CD4-positive, alpha-beta T cell treated with Interleukin-10 for 1 hour (primary cell): ENCODE results near the gene GNAS-AS1.
"Not testable (repeated sequence)": the region's sequence is repeated elsewhere in the genome, so short reads cannot be mapped to it uniquely, and the experiment has no call there.

Experiments
- DNase-seq: peaks from one replicate; pipeline ENCODE4 v3.0.0-alpha.2; 2020

GNAS-AS1 gene

DNA sequence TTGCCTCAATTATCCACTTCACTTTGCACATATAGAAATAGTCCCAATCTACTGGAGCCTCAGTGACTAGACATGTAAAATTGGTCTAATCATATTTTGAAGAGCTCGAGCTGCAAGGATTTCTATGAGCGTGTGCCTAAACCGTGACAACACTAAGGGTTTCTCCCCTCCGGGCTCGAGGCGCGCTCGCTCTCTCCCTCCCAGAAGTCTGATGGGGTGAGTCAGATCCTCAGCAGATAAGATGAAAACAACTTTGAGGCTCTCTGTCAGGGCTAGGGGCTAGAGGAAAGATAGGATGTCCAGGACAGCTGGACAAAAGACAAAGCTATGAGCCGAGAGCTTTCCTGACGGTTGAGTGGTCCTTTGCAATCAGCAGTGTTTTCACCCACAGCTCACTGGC lies 16.8 kb downstream of the GNAS-AS1 start:
- DNase-seq: no peak

DNA sequence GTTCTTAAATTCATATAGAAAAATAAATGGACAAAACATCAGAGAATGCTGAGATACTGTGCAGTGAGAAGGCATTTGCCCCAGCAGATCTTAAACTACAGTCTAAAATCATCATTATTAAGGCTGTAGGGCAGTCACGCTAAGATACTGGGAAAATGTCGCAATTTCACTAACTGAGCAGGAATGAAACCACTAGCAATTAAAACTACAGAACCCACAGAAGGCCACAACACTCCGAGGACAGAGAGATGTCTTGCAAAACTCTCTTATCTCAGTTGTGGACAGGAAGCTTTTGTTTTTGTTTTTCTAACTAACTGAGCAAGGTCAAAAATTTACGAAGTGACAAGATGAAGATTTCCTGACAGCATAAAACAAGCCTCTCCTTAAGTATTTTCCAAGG lies 18.2 kb downstream of the GNAS-AS1 start:
- DNase-seq: no peak

DNA sequence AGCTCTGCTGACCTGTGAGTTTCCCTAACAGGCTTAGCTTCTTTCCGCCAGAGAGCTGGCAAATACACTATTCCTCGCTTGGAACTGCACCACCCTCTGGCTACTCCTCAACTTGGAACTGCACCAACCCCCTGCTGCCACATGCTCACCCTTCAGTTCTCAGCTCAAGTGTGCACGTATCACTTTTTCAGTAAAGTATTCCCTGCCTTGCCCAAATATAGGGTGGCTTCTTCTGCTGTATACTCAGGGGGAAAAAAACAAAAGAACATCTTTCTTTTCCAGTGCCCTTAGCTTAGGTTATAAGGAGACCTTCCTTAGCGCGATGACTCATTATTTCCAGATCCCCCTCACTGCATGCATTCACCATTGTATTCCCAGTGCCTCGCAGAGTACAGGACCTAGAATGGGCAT lies 21.2 kb downstream of the GNAS-AS1 start:
- DNase-seq: no peak

DNA sequence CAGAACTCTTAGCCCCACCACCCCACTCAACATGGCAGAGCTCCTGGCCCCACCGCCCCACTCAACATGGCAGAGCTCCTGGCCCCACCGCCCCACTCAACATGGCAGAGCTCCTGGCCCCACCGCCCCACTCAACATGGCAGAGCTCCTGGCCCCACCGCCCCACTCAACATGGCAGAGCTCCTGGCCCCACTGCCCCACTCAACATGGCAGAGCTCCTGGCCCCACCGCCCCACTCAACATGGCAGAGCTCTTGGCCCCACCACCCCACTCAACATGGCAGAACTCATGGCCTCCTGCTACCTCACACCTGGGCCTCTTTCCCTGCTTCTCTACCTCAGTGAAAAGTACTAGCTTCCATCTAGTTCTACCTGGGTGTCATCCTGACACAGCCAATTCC lies 21.9 kb downstream of the GNAS-AS1 start:
- not testable (repeated sequence) for DNase-seq

DNA sequence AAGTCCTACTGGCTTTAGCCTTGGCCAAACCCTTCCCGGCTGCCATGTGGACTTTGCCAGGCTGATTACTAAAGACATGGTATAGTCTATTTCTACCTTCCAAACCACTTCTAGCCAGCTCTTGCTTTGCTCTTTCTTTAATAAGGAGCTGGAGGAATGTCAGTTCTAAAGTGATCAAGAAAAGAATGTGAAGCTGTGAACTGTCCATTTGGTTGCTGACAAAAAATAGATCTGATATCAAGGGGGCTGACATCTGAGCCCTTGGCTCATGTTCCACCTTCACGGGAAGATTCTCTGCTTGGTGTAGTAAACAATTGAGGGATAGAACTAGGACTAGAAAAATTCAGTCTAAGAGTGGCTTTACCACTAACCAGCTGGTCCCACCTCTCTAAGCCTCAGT lies 22.6 kb downstream of the GNAS-AS1 start:
- DNase-seq: no peak

DNA sequence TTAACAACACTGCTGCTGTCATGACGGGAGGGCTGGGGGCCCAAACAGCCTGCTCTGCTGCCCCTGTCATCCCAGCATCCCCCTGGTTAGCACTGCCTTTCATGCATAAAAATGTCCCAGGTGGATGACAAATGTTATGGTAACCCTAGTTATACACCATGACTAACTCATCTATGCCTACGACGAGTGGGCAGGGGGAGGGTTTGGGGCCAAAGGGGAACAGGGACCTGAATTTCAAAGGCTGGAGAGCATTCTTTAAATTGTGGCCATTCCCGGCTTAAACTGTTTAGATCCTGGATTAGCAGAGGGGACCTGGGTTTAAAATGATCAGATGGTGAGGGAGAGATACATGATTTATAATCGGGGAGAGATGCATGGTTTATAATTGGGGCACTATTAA lies 24.4 kb downstream of the GNAS-AS1 start:
- no peak for DNase-seq

DNA sequence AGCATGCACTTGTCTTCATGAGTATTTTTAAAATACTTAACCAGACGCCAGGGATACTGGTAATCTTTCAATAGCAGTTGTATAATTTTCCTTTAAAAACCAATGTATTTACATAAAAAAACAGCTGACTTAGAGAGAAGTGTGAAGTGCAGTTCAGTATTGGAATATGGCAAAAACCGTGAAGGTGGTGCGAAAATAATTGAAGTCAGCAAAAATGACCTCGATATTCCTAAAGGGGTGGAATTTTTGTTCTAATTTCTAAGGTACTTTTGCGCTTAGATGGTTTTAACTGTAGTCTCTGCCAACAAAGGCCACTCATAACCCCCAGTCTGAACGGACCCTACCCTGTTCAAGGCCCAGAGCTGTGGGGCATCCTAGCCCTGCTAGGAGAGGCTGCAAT lies 25.3 kb downstream of the GNAS-AS1 start:
- no peak for DNase-seq

DNA sequence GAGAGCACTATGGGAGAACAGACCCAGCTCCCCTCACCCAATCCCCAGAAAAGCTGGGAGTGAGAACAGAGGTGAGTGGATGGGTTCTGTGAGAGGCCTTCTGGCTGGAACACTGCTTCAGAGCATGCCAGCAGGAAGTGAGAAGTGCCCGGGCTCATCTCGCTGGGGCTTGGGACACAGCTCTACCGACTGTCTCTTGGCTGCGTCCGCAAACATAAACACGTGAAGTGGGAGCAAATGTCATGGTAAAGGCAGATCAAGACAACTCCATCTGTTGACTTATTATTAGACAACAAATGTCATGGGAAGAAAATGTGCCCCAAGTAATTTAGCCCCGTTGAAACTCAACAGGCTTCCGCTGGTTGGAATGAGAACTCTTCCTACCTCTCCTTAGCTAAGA lies 25.9 kb downstream of the GNAS-AS1 start:
- no peak for DNase-seq

DNA sequence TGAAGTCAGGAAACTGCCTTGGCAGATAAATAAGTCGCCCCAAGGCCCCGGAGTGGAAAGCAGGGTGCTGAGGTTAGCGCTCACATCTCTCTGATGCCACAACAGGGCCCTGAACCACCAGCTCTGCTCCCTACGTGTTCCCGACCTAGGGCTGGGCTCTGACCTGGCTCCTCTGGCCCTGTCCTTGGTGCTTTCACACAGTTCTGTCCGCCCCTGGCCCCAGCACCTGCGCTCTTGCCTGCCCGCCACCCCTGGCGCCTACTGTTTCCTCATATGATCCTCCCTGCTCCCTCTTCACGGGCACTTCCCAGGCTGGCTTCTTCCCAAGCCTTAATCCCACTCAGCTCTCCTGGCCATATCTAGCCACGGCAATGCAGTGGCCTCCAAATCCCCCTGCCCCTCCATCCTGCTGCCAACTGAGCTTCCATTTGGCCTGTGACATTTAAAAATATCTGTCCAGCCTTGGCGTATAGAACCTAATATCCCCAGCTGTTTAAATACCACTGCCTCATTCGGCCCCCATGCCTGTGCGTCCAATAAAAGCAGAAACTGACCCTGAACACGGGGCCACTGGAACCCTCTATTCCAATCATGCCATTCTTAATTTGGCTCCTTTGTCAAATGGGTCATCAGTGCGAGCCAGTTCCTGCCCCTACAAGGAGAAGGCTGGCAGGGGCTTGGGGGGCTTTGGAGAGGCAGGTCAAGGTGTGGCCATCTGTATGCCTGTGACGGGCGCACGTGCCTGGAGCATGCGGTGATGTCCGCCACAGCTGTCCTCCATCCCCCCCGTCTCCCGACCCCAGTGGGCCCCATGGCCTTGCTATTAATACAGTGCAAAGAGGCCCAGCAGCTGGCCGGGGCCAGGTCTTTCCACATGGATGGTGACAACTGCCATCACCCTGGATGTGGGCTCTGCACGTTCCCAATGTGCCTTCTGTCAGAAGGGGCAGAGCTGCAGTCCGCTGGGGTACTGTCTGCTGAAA lies 27.7 kb downstream of the GNAS-AS1 start:
- DNase-seq: no peak

DNA sequence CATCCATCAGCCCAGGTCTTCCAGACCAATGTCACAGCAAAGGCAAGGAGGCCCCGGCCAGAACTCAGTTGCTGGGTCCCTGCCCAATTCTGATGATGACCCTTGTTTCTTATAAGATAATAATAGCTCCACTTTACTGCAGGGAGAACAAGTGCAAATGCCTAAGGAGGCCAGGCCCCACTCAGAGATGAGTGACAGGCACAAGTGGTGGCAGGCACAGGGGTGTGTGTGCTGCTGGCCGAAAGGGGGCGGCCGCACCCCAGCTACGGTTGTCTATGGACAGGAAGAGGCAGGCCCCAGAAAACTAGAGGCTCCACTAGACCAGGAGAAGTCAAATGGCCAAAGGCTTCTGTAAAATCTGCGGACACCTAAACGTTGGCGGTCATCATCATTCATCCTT lies 28.6 kb downstream of the GNAS-AS1 start:
- no peak for DNase-seq

DNA sequence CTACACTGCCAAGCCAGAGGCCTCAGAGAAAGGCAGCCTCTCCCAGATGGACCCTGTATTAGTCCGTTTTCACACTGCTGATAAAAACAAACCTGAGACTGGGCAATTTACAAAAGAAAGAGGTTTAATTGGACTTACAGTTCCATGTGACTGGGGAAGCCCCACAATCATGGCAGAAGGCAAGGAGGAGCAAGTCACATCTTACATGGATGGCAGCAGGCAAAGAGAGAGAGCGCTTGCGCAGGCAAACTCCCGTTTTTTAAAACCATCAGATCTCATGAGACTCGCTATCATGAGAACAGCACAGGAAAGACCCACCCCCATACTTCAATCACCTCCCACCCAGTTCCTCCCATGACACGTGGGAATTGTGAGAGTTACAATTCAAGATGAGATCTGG lies 30.2 kb downstream of the GNAS-AS1 start:
- DNase-seq: not testable (repeated sequence)

DNA sequence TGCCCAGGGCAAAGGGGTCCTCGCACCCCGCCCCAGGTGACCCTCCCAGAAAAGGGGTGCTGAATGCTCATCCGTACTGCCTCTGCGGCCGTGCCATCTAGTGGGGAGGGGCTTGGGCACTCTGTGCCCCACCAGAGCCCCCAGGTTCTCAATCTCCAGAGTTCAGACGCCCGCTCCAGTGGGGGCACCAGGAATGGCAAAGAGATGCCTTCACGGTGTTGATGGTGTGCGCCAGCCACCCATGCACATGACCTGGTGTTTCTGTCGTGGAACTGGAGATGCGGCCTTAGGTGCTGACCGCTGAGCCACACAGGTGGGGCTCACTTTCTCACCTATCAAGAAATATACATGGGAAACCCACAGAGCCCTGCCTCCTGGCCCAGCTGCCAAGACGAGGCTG lies 30.8 kb downstream of the GNAS-AS1 start:
- no peak for DNase-seq

DNA sequence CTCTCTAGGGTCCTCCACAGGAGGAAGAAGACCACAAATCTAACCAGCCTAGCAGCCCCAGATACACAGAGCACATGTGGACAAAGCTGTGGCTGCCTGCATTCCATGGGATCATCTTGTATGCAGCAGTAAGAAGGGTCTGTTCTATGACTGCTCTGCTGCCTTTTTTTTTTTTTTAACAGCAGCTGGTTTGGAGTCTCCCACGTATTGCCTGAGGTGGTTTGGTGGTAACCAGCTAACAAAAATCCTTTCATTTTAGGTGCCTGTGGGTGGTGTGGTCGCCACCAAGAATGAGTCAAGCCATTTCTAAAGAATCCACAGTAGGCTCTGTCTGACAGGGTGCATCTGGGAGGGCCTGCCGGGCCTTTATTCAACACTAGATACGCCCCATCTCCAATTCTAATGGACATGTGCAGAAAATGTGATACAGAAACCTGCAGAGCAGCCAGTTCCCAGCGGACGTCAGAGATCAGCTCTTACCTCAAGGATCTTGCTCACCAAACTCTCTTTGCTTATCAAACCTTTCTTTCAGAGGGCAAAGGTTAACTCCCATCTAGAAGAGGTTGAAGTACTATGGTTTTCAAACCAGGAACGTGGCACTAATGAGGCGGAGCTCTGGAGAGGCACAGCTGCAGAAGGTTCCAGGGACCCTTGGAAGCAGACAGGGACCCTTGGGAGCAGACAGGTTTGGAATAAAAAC lies 32.0 kb downstream of the GNAS-AS1 start:
- no peak for DNase-seq

DNA sequence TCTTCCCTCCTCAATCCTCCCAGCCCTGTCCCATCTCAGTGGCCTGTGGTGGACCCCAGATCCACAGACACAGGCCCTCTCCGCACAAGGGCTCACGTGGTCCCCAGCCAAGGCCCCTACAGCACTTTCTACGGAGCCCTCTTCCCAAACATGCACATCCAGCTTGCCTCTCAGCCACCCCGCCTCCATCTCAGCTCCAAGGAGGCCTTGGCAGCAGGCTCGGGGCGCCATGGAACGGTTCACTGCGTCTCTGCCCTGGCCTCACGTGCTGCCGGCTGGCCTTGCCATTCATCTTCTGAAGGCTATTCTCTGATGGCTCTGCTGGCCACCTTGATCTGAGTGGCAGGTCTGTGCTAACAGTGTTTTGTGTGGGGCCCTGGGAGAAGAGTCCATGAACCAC lies 33.0 kb downstream of the GNAS-AS1 start:
- DNase-seq: no peak

DNA sequence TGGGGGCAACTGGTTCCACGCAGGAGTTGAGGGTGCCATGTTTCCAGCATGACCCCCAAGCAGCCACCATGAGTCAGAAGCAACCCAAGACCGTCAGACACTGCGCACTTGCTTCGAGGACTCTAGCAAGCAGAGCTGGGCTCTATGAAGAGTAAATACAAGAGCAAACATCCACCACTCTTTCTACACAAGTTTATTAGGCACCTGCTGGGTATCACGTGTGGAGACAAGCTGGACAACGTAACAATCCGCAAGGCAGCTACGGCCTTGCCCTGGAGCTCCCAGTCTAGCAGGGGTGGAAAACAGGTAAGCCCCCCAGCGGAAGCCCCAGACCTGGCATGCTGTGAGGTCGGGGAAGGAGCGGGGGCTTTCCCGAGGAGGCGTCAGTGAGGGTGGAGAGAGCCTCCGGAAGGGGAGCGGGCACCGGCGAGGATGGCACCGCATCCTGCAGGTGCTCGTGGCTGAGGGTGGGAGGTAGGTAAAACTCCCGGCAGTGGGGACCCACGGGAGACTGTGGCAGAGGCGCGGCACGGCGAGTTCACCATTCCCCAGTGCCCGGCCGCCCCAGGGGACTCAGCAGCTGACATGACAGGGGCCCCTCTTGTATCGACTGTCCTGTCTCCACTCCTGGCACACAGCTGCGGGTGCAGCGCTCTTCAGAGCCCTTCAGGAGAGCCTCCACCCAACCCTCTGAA lies 33.6 kb downstream of the GNAS-AS1 start:
- DNase-seq: no peak

DNA sequence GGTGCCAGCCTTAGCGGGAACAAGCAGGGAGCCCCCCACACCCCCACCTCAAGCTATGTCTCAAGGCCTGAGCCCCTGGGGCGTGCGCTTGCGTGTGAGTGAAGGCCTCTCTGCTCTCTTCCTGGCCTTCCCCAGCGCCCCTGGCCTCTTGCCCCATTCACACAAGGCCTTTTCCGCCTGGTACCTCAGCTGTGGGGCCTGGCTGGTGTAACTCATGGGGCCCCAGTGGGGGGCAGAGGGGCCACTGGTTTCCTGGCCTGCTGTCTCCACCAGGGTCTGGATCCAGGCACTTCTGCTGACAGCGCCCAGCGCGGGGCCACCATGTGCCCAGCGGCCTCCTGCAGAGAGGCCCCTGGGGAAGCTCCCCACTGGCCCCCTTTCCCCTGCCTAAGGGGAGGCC lies 34.7 kb downstream of the GNAS-AS1 start:
- no peak for DNase-seq

DNA sequence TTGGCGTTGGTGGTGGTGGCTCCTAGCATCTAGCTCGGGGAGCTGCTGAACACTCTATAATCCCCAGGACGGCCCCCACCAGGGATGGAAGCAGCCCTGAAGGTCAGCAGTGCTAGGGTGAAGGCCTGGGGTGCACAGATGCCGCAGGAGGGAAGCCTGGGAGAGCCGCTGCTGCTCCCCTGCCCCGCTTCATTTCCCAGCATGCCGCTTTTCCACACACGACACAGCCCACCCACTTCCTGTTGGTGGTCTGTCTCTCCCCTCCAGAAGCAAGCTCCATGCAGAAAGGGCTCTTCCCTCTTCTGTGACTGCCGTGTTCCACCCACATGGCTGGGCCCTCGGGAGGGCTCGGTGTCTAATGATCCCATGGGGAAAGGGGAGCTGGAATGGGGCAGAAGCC lies 35.3 kb downstream of the GNAS-AS1 start:
- DNase-seq: no peak

DNA sequence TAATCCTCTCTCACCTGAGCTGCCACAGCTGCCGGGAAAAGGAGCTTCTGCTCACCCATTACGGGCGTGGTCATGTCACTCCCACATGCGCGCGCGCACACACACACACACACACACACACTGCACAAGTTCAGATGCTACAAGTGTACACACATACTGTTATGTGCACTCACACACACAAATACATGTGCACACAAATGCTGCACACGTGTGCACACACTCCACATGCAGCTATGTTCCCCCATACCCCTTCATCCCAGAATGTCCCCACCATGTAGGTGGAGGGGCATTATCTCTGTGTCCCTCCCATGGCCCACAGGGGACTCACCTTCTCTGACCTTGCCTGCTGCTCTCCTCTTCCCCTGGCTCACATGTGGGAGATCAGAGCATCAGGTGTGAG lies 37.3 kb downstream of the GNAS-AS1 start:
- no peak for DNase-seq

DNA sequence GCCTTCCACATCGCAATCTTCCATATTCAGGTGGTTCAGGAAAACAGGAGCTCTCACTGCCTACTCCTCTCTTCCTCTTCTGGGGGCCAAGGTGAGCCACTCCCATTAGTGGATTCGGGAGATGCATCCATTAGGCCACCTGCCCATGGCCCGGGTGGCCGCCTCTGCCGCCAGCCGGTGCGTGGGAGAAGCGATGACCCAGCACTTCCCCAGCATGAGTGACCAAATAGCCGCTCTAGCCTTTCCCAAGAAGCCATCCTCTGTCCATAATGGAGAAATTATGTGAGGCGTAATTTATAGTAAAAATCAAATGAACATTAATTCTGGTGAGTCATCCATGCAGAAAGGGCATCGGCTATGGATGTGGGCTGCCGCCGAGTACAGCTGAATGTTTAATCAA lies 39.4 kb downstream of the GNAS-AS1 start:
- no peak for DNase-seq

DNA sequence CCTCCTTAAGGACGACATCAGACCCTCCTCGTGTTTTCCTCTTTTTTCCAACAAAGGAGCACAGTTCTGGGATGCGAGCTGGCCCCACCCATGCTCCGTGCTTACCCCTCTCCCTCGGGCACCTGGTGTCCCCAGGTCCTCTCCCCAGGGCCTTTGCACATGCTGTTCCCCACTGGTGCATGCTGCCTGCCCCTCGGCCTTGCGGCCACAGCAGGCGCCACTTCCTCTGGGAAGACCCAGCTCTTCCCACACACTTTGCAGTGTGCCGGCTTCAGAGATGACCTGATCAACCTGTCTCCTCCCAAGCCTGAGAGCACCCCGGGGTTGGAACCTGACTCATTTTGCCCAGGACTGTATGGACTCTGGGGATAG lies 39.8 kb downstream of the GNAS-AS1 start:
- DNase-seq: no peak

DNA sequence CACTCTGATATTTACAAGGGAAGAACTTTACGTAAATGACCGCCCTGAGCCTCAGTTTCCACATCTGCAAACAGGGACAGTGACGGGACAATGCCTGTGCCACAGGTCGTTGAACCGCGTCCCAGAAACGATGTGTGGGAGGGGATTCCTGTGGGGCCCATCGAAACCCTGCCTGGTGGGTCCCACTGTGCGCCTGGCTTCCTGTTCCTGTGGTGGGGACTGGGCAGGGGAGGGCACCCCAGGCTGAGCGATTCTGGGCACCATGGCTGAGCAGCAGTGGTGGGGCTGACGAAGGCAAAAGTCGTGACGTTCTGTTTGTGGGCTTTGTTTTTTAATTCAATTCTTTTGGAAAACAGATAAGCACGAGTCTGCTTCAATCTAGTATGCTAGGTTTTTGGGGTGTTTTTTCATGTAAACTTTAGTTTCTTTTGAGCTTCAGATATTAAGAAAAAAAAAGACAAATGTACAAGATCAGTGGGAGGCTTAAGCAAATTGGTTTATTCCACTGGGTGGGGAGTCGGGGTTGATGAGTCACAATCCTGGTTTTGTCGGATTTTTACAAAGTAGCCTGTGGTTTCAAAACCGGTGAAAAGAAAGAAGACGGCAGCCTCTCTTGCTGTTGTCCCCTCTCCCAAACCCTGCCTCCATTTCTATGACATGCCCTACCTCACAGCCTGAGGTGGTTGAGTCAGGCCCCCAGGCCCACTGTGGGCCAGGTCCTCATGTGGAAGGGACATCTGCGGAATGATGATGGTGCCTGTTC lies 40.4 kb downstream of the GNAS-AS1 start:
- no peak for DNase-seq

DNA sequence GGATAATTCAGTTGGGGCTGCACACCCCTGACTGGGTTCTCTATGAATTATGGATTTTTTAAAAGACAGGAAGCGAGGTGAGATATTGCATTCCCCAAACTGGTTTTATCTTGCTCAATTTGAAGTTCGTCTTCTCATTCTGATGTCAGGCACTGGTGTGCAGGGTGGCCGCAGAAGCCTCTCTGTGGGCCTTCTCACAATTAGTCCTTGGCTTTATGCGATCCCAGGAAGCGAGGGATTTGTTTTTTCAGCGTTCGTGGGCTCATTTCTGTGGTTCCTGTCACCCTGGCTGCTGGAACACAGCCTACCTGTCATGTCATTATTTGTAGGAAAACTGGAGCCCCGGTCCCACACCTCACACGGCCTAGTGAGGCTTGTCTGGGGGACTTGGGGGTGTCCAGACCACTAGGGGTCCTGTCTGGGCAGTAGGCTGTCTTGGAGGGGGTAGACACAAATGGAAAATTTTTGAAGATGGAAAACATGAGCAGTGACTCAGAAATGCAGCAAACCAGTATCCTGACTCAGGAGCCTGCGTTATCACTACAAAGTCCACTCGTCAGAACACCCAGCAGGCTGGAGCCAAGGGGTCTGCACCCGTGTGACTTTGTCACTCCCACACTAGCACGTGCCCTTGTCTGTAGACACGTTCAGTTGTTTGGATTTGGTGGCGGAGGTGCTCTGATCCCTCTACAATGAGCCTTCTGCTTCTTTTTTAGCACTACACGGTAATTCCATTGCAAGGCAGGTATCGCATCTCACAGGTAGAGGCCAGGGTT lies 42.2 kb downstream of the GNAS-AS1 start:
- no peak for DNase-seq
